ENCODE data around the gene CD300LB.

DNA sequence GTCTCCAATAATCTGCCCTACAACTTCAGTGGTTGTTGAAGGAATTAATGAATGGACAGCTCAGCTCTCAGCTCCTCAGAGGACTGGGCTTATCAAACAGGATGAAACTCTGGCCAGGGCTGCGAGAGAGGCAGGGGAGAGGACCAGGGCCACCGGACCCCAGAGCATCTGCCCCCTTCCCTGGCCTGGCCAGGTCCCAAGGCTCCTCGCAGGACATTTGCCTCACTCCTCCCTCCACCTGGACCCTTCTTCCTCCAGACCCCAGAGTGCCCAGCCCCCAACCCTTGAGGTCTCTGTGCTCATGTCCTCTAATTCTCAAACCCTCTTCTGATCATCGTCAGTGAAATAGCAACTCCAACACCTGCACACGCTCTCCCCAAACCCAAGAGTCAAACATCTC lies 10.9 kb upstream of the CD300LB start:
- TF ChIP-seq, protein P1, sequence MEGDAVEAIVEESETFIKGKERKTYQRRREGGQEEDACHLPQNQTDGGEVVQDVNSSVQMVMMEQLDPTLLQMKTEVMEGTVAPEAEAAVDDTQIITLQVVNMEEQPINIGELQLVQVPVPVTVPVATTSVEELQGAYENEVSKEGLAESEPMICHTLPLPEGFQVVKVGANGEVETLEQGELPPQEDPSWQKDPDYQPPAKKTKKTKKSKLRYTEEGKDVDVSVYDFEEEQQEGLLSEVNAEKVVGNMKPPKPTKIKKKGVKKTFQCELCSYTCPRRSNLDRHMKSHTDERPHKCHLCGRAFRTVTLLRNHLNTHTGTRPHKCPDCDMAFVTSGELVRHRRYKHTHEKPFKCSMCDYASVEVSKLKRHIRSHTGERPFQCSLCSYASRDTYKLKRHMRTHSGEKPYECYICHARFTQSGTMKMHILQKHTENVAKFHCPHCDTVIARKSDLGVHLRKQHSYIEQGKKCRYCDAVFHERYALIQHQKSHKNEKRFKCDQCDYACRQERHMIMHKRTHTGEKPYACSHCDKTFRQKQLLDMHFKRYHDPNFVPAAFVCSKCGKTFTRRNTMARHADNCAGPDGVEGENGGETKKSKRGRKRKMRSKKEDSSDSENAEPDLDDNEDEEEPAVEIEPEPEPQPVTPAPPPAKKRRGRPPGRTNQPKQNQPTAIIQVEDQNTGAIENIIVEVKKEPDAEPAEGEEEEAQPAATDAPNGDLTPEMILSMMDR (IDR thresholded peaks at IDR 0.05): no peak
- no peak for TF ChIP-seq POLR2A (IDR thresholded peaks at IDR 0.05)

All from esophagus squamous epithelium (tissue), 4 donors.